Hepatocyte (in vitro differentiated cells): ENCODE results near the gene ZBTB16.

Experiments
- EZH2 ChIP-seq: fragments of 200-600 bp; sonication (generic); IDR thresholded peaks from 2 replicates; pipeline ENCODE4 v1.6.1; 2016; ENCODE audit warnings: antibody characterized with exemption, mild to moderate bottlenecking, borderline replicate concordance
- TF ChIP-seq, protein P1 (sequence below): fragments of 200-600 bp; sonication (generic); IDR thresholded peaks from 2 replicates; pipeline ENCODE4 v1.5.1; 2016; ENCODE audit warnings: antibody characterized with exemption, mild to moderate bottlenecking; ENCODE audit not compliant: poor library complexity

DNA sequence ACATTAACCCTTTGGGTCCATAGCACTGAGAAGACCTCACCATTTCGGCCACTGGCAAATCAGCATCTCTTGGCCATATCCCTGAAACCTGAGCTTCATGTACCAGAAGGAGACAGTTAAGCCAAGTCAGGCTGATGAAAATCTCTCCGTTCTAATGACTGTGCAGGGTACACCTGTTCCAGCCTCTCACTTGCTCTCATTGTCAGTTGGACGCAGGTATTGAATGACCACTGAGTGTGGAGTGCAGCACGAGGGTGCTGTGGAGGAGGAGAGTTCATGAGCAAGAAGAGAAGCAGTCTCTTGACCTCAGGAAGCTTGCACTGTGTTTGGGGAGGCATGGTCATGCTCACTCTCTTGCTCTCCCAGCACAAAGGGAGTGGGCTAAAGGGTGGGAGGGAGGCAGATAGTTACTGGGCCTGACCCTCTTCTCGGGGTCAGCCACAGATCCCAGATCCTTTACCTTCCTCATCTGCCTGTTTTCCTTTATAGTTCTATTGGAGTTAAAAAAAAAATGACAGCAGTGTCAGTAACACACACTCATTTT lies 65.2 kb downstream of the ZBTB16 start:
- TF ChIP-seq, protein P1, sequence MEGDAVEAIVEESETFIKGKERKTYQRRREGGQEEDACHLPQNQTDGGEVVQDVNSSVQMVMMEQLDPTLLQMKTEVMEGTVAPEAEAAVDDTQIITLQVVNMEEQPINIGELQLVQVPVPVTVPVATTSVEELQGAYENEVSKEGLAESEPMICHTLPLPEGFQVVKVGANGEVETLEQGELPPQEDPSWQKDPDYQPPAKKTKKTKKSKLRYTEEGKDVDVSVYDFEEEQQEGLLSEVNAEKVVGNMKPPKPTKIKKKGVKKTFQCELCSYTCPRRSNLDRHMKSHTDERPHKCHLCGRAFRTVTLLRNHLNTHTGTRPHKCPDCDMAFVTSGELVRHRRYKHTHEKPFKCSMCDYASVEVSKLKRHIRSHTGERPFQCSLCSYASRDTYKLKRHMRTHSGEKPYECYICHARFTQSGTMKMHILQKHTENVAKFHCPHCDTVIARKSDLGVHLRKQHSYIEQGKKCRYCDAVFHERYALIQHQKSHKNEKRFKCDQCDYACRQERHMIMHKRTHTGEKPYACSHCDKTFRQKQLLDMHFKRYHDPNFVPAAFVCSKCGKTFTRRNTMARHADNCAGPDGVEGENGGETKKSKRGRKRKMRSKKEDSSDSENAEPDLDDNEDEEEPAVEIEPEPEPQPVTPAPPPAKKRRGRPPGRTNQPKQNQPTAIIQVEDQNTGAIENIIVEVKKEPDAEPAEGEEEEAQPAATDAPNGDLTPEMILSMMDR: no peak
- no peak for TF ChIP-seq EZH2
